HG03060 (cell line): ENCODE data around the gene PRICKLE1.

Experiments used
- ATAC-seq: cut with Tn5 transposase; IDR thresholded peaks from one replicate; pipeline ENCODE4 v1.9.1; 2021; ENCODE audit warnings: low read depth, moderate number of reproducible peaks; ENCODE audit not compliant: unreplicated experiment

Gene PRICKLE1

GRCh38 chr12:42590330-42590934 lies 886 bp upstream of the PRICKLE1 start:
- ATAC-seq, result no peak

- no peak for ATAC-seq
Observed at GRCh38 chr12:42588524-42589464, 752 bp downstream of the PRICKLE1 start.

GRCh38 chr12:42587601-42588523 lies 1.7 kb downstream of the PRICKLE1 start:
- ATAC-seq, result no peak

- ATAC-seq, result no peak
Observed at GRCh38 chr12:42586268-42586667, 3.3 kb downstream of the PRICKLE1 start.

GRCh38 chr12:42585841-42586216 lies 3.7 kb downstream of the PRICKLE1 start:
- ATAC-seq, result no peak

- no peak for ATAC-seq
Observed at GRCh38 chr12:42585154-42585840, 4.2 kb downstream of the PRICKLE1 start.

- no peak for ATAC-seq
Observed at GRCh38 chr12:42584651-42585111, 4.9 kb downstream of the PRICKLE1 start.

- ATAC-seq, result no peak
Observed at GRCh38 chr12:42583016-42583415, 6.5 kb downstream of the PRICKLE1 start.

- no peak for ATAC-seq
Observed at GRCh38 chr12:42582498-42582897, 7.0 kb downstream of the PRICKLE1 start.

GRCh38 chr12:42582050-42582449 lies 7.5 kb downstream of the PRICKLE1 start:
- no peak for ATAC-seq

- no peak for ATAC-seq
Observed at GRCh38 chr12:42576374-42576773, 13.2 kb downstream of the PRICKLE1 start.

GRCh38 chr12:42575717-42576116 lies 13.8 kb downstream of the PRICKLE1 start:
- no peak for ATAC-seq

- ATAC-seq, result no peak
Observed at GRCh38 chr12:42574851-42575266, 14.7 kb downstream of the PRICKLE1 start.

GRCh38 chr12:42571327-42572009 lies 18.1 kb downstream of the PRICKLE1 start:
- ATAC-seq, result no peak

- no peak for ATAC-seq
Observed at GRCh38 chr12:42570076-42570475, 19.5 kb downstream of the PRICKLE1 start.

- peak; percentile 68 for ATAC-seq
Observed at GRCh38 chr12:42568952-42569915, 20.3 kb downstream of the PRICKLE1 start.

GRCh38 chr12:42565633-42566032 lies 23.9 kb downstream of the PRICKLE1 start:
- no peak for ATAC-seq

- ATAC-seq, result no peak
Observed at GRCh38 chr12:42564996-42565395, 24.6 kb downstream of the PRICKLE1 start.
